T47D (cell line): ENCODE measurements around the gene VGLL4.
"Not testable (repeated sequence)": the region's sequence is repeated elsewhere in the genome, so short reads cannot be mapped to it uniquely, and the experiment has no call there.

Source experiments
- DNase-seq, 2 experiments: peaks; one replicate each; pipeline versions ENCODE4 v3.0.0 to v3.0.0-alpha.2; 2011 to 2012; ENCODE audit warnings: low read depth in 1 of 2, low spot score in 1 of 2
- JUND ChIP-seq: IDR thresholded peaks from 2 replicates; pipeline ENCODE4 v1.6.1; 2012; ENCODE audit warnings: low read depth
- in situ Hi-C: cut with HindIII; loops from 2 replicates; pipeline ENCODE4 v1.10.0; 2016; ENCODE audit warnings: low sequenced_read_pairs, low pct_unique_long_range_greater_than_20kb

VGLL4 gene

GRCh38 chr3:11578169-11578568 is 65.5 kb downstream of the VGLL4 start:
- in situ Hi-C loops: no loop called here
- TF ChIP-seq JUND: no peak
- no peak for DNase-seq

- TF ChIP-seq JUND: no peak
Observed at GRCh38 chr3:11576453-11576852, 67.3 kb downstream of the VGLL4 start.

GRCh38 chr3:11575677-11576076 is 68.0 kb downstream of the VGLL4 start:
- no peak for DNase-seq
- in situ Hi-C loops: no loop called here
- no peak for TF ChIP-seq JUND

More at GRCh38 chr3:11576453-11576852, 67.3 kb downstream of the VGLL4 start:
- DNase-seq: no peak
- in situ Hi-C loops: no loop called here

GRCh38 chr3:11574981-11575669 is 68.6 kb downstream of the VGLL4 start:
- TF ChIP-seq JUND: no peak
- DNase-seq: no peak
- in situ Hi-C loops: no loop called here

GRCh38 chr3:11572660-11573059 is 71.1 kb downstream of the VGLL4 start:
- in situ Hi-C loops, DNase-seq: not testable (repeated sequence)

GRCh38 chr3:11570789-11571495 is 72.8 kb downstream of the VGLL4 start:
- DNase-seq: no peak
- TF ChIP-seq JUND: no peak
- in situ Hi-C loops: no loop called here

- in situ Hi-C loops: no loop called here
- no peak for DNase-seq
- no peak for TF ChIP-seq JUND
Observed at GRCh38 chr3:11570251-11570650, 73.5 kb downstream of the VGLL4 start.

GRCh38 chr3:11569156-11569741 is 74.5 kb downstream of the VGLL4 start:
- in situ Hi-C loops: no loop called here

GRCh38 chr3:11568503-11569155 is 75.1 kb downstream of the VGLL4 start:
- no peak for TF ChIP-seq JUND
- in situ Hi-C loops: no loop called here
- no peak for DNase-seq

More at GRCh38 chr3:11569156-11569741, 74.5 kb downstream of the VGLL4 start:
- no peak for DNase-seq
- TF ChIP-seq JUND: no peak

GRCh38 chr3:11567516-11568467 is 75.9 kb downstream of the VGLL4 start:
- in situ Hi-C loops: no loop called here
- TF ChIP-seq JUND: no peak
- no peak for DNase-seq

GRCh38 chr3:11566916-11567315 is 76.8 kb downstream of the VGLL4 start:
- no peak for TF ChIP-seq JUND
- in situ Hi-C loops: no loop called here
- DNase-seq: no peak

- in situ Hi-C loops: no loop called here
- no peak for DNase-seq
- TF ChIP-seq JUND: no peak
Observed at GRCh38 chr3:11566478-11566877, 77.2 kb downstream of the VGLL4 start.
